Upper lobe of left lung (tissue), 4 donors: ENCODE data around the gene PRLR.

ENCODE experiments used
- CTCF ChIP-seq, 6 experiments: fragments of 450-650 bp in 4 of 6; fragments of 200-600 bp in 2 of 6; sonication (generic) in 2 of 6; IDR thresholded peaks; one replicate each; pipeline ENCODE4 v1.5.1; 2016 to 2019; ENCODE audit warnings: antibody characterized with exemption in 6 of 6
- EP300 ChIP-seq, 4 donors: sonication (generic); formaldehyde crosslinking; IDR thresholded peaks; one replicate each; pipeline ENCODE4 v1.5.1; 2017; ENCODE audit warnings: antibody characterized with exemption in 4 of 4, control low read depth in 2 of 4
- POLR2A ChIP-seq, 4 donors: fragments of 450-650 bp; IDR thresholded peaks; one replicate each; pipeline ENCODE4 v1.5.1; 2016 to 2017; ENCODE audit warnings: antibody characterized with exemption in 4 of 4, mild to moderate bottlenecking in 2 of 4
- POLR2AphosphoS5 ChIP-seq, 2 donors: sonication (generic); formaldehyde crosslinking; IDR thresholded peaks; one replicate each; pipeline ENCODE4 v1.5.1; 2017; ENCODE audit warnings: antibody characterized with exemption in 2 of 2

DNA sequence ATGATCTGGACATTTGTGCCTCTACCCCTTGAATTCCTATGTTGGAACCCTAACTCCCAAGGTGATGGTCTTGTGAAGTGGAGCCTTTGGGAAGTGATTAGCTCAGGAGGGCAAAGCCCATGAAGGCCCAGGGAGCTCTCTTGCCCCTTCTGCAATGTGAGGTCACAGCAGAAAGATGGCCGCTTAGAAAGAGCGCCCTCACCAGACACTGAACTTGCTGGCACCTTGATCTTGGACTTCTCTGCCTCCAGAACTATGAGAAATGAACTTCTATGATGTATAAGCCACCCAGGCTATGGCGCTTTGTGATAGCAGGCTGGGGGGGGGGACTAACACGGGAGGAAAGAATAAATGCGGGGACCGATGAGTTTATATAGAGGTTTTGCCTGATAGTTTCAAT is 227.8 kb downstream of the PRLR start:
- TF ChIP-seq POLR2A (IDR thresholded peaks at IDR 0.05) (no peak), POLR2AphosphoS5 (IDR thresholded peaks at IDR 0.05) (no peak), CTCF (IDR thresholded peaks at IDR 0.05) (no peak), EP300 (IDR thresholded peaks at IDR 0.05) (no peak)
